ENCODE data around the gene KCP. TPM values are rescaled to one million over a fixed set of nuclear protein-coding genes. Genes with fewer than 3 reads are reported as not detected.

The KCP gene
- total and polyA plus RNA-seq, 2 donors (not counting 1 experiment from before 2014, with no cell fraction given) = 2.3 to 3.8 TPM

DNA sequence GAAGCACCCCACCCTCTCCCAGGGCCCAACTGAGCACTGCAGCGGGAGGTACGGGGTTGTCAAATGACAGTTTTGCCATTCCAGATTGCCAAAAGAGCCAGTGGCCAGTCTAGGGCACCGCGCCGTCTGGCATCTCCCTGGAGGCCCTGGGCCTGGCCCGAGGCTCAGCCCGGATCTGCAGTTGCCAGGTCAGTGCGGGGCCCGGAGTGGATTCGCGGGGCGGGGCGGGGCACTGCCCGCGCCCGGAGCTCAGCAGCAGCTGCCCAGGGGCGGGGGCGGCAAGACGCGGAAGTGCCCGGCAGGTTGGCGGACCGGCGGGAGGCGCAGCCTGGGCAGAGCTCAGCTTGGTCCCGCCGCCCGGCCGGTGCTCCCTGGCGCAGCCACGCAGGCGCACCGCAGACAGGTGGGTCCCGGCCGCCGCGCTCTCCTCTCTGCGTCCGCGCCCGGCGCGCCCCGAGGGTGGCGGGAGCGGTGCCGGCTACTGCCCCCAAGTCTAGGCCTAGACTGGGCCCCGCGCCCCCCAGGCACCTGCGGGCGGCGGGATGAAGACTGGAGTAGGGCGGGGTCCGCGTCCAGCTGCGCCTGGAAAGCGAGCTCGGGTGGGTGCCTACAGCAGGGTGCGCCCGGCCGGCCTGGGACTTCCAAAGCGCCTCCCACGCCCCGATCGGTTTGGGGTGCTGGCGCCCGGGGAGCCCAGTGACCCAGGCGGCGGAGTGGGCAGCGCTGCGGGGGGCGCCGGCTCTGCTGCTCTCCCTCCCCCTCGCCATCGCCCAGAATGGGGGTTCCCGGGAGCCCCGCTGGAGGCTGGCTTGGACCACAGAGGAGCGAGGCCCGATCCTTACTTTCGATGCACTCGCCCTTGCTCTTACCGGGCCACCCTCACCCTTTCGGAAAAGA, 27.4 kb upstream of the KCP start, which contains the start of gene IRF5:
Gene IRF5, plus strand, starts transcription at position 281 of the 897 bp plus-strand sequence. CDS start 4,155 bp downstream, outside the sequence.
- no peak for TF ChIP-seq EZH2 (IDR thresholded peaks at IDR 0.05; ENCODE audit: borderline replicate concordance, insufficient read depth, low read depth, low read length, poor library complexity, severe bottlenecking)
- Histone ChIP-seq H3K27me3 (replicated peaks in 1 of 4; ENCODE audit: control extremely low read depth in 1 of 4, control insufficient read depth in 3 of 4, insufficient read depth in 4 of 4, low read length in 3 of 4) (no peaks in the 10 kb centered on the region), H3K4me3 (ENCODE audit: control extremely low read depth in 1 of 5, extremely low read depth in 1 of 5, insufficient read depth in 1 of 5, low read depth in 2 of 5, low read length in 4 of 5) (peak within 1 kb of the TSS; percentile 69 to 90 (median 84)), H3K36me3 (replicated peaks in 1 of 2; ENCODE audit: control extremely low read depth in 1 of 2, control insufficient read depth in 1 of 2, extremely low read depth in 1 of 2, insufficient read depth in 2 of 2, low read length in 1 of 2) (peaks cover 0 to 5% of the 10 kb centered on the region in 2 experiments), H2AFZ (ENCODE audit: insufficient read depth, low read depth, low read length, poor library complexity, severe bottlenecking) (peak within 1 kb of the TSS; percentile 80), H3K9ac (ENCODE audit: low read length) (peak within 1 kb of the TSS; percentile 92), H3K27ac (ENCODE audit: low read length in 2 of 2) (peak within 1 kb of the TSS; percentile 89 to 99), H3K4me1 (ENCODE audit: control insufficient read depth in 2 of 2, insufficient read depth in 2 of 2, low read length in 2 of 2) (peaks cover 58 to 72% of the 10 kb centered on the region in 2 donors), H4K20me1 (ENCODE audit: control insufficient read depth, insufficient read depth, low read length, poor library complexity, severe bottlenecking) (peaks cover 14% of the 10 kb centered on the region), H3K4me2 (replicated peaks; ENCODE audit: low read depth, low read length, poor library complexity, severe bottlenecking) (peak within 1 kb of the TSS; percentile 90), H3K79me2 (ENCODE audit: control insufficient read depth, insufficient read depth, low read length) (peaks cover 40% of the 10 kb centered on the region), H3K9me3 (ENCODE audit: control extremely low read depth in 1 of 3, control insufficient read depth in 2 of 3, insufficient read depth in 1 of 3, low read length in 2 of 3) (no peaks in the 10 kb centered on the region)
- no peaks in the 10 kb centered on the region for H3K9me3 Mint-ChIP-seq (ENCODE audit: insufficient read depth)
- intact Hi-C loops (cut with micrococcal nuclease) = loop anchor here (2.0 kb wide), 2 partner anchors 17 to 33 kb away; no protein-coding TSS in a partner anchor
- H3K27me3 Mint-ChIP-seq = no peaks in the 10 kb centered on the region
- POLR2A ChIA-PET = interaction anchor here (0.6 to 1.3 kb wide), 3 partner anchors 23 to 948 kb away, joined by 3 to 7 read pairs (median 5); no protein-coding TSS in a partner anchor
- ATAC-seq (ENCODE audit: low read depth) (peak; percentile 6), DNase-seq (peak; percentile 65)
- H3K4me3 Mint-ChIP-seq = peak within 1 kb of the TSS; percentile 94
- H3K4me1 Mint-ChIP-seq = peaks cover 69% of the 10 kb centered on the region
- under 1% methylated on average over 82 of the region's 83 CpGs for WGBS (ENCODE audit: insufficient coverage)
- peak within 1 kb of the TSS; percentile 93 for H3K27ac Mint-ChIP-seq
- CTCF ChIA-PET = interaction anchor here (0.7 to 1.3 kb wide), 2 partner anchors 15 to 54 kb away, joined by 3 read pairs; no protein-coding TSS in a partner anchor

- Histone ChIP-seq H3K79me2 (ENCODE audit: control insufficient read depth, insufficient read depth, low read length) (peaks cover 43% of the 10 kb centered on the region), H3K4me1 (ENCODE audit: control insufficient read depth in 2 of 2, insufficient read depth in 2 of 2, low read length in 2 of 2) (peaks cover 63 to 78% of the 10 kb centered on the region in 2 donors), H2AFZ (ENCODE audit: insufficient read depth, low read depth, low read length, poor library complexity, severe bottlenecking) (peak overlapping the region; percentile 80), H3K9ac (ENCODE audit: low read length) (peak overlapping the region; percentile 92), H3K27ac (ENCODE audit: low read length in 2 of 2) (peak overlapping the region; percentile 67 to 99), H3K27me3 (replicated peaks in 1 of 4; ENCODE audit: control extremely low read depth in 1 of 4, control insufficient read depth in 3 of 4, insufficient read depth in 4 of 4, low read length in 3 of 4) (no peaks in the 10 kb centered on the region), H3K4me3 (ENCODE audit: control extremely low read depth in 1 of 5, extremely low read depth in 1 of 5, insufficient read depth in 1 of 5, low read depth in 2 of 5, low read length in 4 of 5) (peak overlapping the region in 4 of 5 experiments; percentile 83 to 90 (median 87)), H3K36me3 (replicated peaks in 1 of 2; ENCODE audit: control extremely low read depth in 1 of 2, control insufficient read depth in 1 of 2, extremely low read depth in 1 of 2, insufficient read depth in 2 of 2, low read length in 1 of 2) (peaks cover 0 to 1% of the 10 kb centered on the region in 2 experiments), H3K9me3 (ENCODE audit: control extremely low read depth in 1 of 3, control insufficient read depth in 2 of 3, insufficient read depth in 1 of 3, low read length in 2 of 3) (no peaks in the 10 kb centered on the region), H3K4me2 (replicated peaks; ENCODE audit: low read depth, low read length, poor library complexity, severe bottlenecking) (peak overlapping the region; percentile 90), H4K20me1 (ENCODE audit: control insufficient read depth, insufficient read depth, low read length, poor library complexity, severe bottlenecking) (peaks cover 14% of the 10 kb centered on the region)
- no peak for ATAC-seq (ENCODE audit: low read depth)
- ChIA-PET POLR2A (interaction anchor here (0.6 to 1.3 kb wide), 3 partner anchors 22 to 949 kb away, joined by 3 to 7 read pairs (median 5); no protein-coding TSS in a partner anchor), CTCF (interaction anchor here (0.7 to 1.3 kb wide), 2 partner anchors 16 to 53 kb away, joined by 3 read pairs; no protein-coding TSS in a partner anchor)
- Mint-ChIP-seq H3K4me3 (peak overlapping the region; percentile 94), H3K4me1 (peaks cover 73% of the 10 kb centered on the region), H3K27ac (peak overlapping the region; percentile 93), H3K9me3 (ENCODE audit: insufficient read depth) (no peaks in the 10 kb centered on the region), H3K27me3 (no peaks in the 10 kb centered on the region)
- intact Hi-C loops (cut with micrococcal nuclease) = no loop called here
- WGBS (ENCODE audit: insufficient coverage) = 47% methylated on average over 17 of the region's 17 CpGs
- TF ChIP-seq, protein P1, sequence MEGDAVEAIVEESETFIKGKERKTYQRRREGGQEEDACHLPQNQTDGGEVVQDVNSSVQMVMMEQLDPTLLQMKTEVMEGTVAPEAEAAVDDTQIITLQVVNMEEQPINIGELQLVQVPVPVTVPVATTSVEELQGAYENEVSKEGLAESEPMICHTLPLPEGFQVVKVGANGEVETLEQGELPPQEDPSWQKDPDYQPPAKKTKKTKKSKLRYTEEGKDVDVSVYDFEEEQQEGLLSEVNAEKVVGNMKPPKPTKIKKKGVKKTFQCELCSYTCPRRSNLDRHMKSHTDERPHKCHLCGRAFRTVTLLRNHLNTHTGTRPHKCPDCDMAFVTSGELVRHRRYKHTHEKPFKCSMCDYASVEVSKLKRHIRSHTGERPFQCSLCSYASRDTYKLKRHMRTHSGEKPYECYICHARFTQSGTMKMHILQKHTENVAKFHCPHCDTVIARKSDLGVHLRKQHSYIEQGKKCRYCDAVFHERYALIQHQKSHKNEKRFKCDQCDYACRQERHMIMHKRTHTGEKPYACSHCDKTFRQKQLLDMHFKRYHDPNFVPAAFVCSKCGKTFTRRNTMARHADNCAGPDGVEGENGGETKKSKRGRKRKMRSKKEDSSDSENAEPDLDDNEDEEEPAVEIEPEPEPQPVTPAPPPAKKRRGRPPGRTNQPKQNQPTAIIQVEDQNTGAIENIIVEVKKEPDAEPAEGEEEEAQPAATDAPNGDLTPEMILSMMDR (IDR thresholded peaks at IDR 0.05) = no peak
- TF ChIP-seq EZH2 (IDR thresholded peaks at IDR 0.05; ENCODE audit: borderline replicate concordance, insufficient read depth, low read depth, low read length, poor library complexity, severe bottlenecking) = no peak
- DNase-seq = no peak
Measured at GRCh38 chr7:128937271-128937646, 26.8 kb upstream of the KCP start.
